Measurements from ENCODE around the gene STX4. TPM values are rescaled to one million over a fixed set of nuclear protein-coding genes. Genes with fewer than 3 reads are reported as not detected.

STX4 gene
- polyA plus RNA-seq, 2 of the 4 experiments (the other 2 are of a cell fraction), result 39.7 to 73.9 TPM

GRCh38 chr16:31084584-31085302, 51.4 kb downstream of the STX4 start:
- Histone ChIP-seq H3K4me2 (no peak overlapping the region), H3K27ac (no peak overlapping the region), H3K9me3 (no peaks in the 10 kb centered on the region), H3K4me3 (no peak overlapping the region), H3K4me1 (no peaks in the 10 kb centered on the region)
- ChIA-PET CTCF (interaction anchor here (0.8 to 3.8 kb wide), 7 partner anchors 9 to 100 kb away, joined by 3 to 17 read pairs (median 3); partner anchors contain the start of gene HSD3B7), POLR2A (interaction anchor here (0.5 to 1.9 kb wide), 3 partner anchors 33 to 272 kb away, joined by 3 to 6 read pairs (median 3); partner anchors contain the start of gene KAT8)
- 90% methylated on average over 3 of the region's 16 CpGs for WGBS (ENCODE audit: missing lambda C conversion rate)
- TF ChIP-seq CHD2 (IDR thresholded peaks at IDR 0.05; ENCODE audit: low read length, partially characterized antibody) (no peak), REST (IDR thresholded peaks at IDR 0.05) (no peak), TFCP2L1 (CRISPR knock-in tag; IDR thresholded peaks at IDR 0.05) (no peak), FOXS1 (CRISPR knock-in tag; IDR thresholded peaks at IDR 0.05) (no peak), POLR2AphosphoS2 (conservative IDR thresholded peaks at IDR 0.05; ENCODE audit: low read length) (no peak), SREBF2 (IDR thresholded peaks at IDR 0.05) (no peak), KDM1A (IDR thresholded peaks at IDR 0.05; ENCODE audit: low read depth) (no peak), ZC3H11A (IDR thresholded peaks at IDR 0.05) (no peak), CHD4 (IDR thresholded peaks at IDR 0.05; ENCODE audit: borderline replicate concordance) (no peak), CEBPB (IDR thresholded peaks at IDR 0.05) (no peak), RARB (CRISPR knock-in tag; IDR thresholded peaks at IDR 0.05) (no peak), ZSCAN20 (CRISPR knock-in tag; IDR thresholded peaks at IDR 0.05) (no peak)
- DNase-seq (ENCODE audit: low read depth in 1 of 2, low spot score in 1 of 2) (no peak), FAIRE-seq (no peak), ATAC-seq (peak; percentile 12 to 18; a peak in 3 of 6 replicates)

- DNase-seq (ENCODE audit: low read depth in 1 of 2, low spot score in 1 of 2) (no peak), ATAC-seq (no peak), FAIRE-seq (no peak)
- no peak overlapping the region for H3K4me3 ChIP-seq
- CTCF ChIA-PET, result interaction anchor here (0.8 to 3.8 kb wide), 8 partner anchors 10 to 132 kb away, joined by 3 to 17 read pairs (median 4); partner anchors contain the start of gene HSD3B7
- H3K27ac ChIP-seq, result no peak overlapping the region
- no peak overlapping the region for H3K4me2 ChIP-seq
- POLR2A ChIA-PET, result interaction anchor here (1.9 to 2.8 kb wide), 2 partner anchors 12 to 32 kb away, joined by 6 to 10 read pairs; partner anchors contain the start of genes KAT8, ZNF646 and ZNF668
- no peaks in the 10 kb centered on the region for H3K4me1 ChIP-seq
- H3K9me3 ChIP-seq, result no peaks in the 10 kb centered on the region
- 87% methylated on average over 8 of the region's 8 CpGs for WGBS (ENCODE audit: missing lambda C conversion rate)
- TF ChIP-seq MAFK (IDR thresholded peaks at IDR 0.05; ENCODE audit: partially characterized antibody), result no peak
- TF ChIP-seq BCL3 (IDR thresholded peaks at IDR 0.05), result no peak
- TF ChIP-seq TFCP2L1 (CRISPR knock-in tag; IDR thresholded peaks at IDR 0.05), result no peak
- TF ChIP-seq EHF (CRISPR knock-in tag; IDR thresholded peaks at IDR 0.05), result no peak
- TF ChIP-seq CHD4 (IDR thresholded peaks at IDR 0.05; ENCODE audit: borderline replicate concordance), result no peak
- no peak for TF ChIP-seq REST (IDR thresholded peaks at IDR 0.05)
- no peak for TF ChIP-seq SREBF2 (IDR thresholded peaks at IDR 0.05)
- TF ChIP-seq CEBPB (IDR thresholded peaks at IDR 0.05), result no peak
- no peak for TF ChIP-seq HES2 (IDR thresholded peaks at IDR 0.05)
- no peak for TF ChIP-seq RAD21 (conservative IDR thresholded peaks at IDR 0.05 in 1 of 2, IDR thresholded peaks at IDR 0.05 in 1 of 2)
- no peak for TF ChIP-seq MYC (IDR thresholded peaks at IDR 0.05; ENCODE audit: borderline replicate concordance, low read length)
- TF ChIP-seq HEYL (CRISPR knock-in tag; IDR thresholded peaks at IDR 0.05), result no peak
- TF ChIP-seq JUNB (IDR thresholded peaks at IDR 0.05), result no peak
- no peak for TF ChIP-seq EHMT2 (IDR thresholded peaks at IDR 0.05; ENCODE audit: low read depth)
- TF ChIP-seq PHF8 (IDR thresholded peaks at IDR 0.05; ENCODE audit: borderline replicate concordance, low read depth), result no peak
- no peak for TF ChIP-seq HDAC2 (IDR thresholded peaks at IDR 0.05)
- no peak for TF ChIP-seq ZC3H11A (IDR thresholded peaks at IDR 0.05)
- no peak for TF ChIP-seq CTCF (IDR thresholded peaks at IDR 0.05)
- no peak for TF ChIP-seq ZFP36 (IDR thresholded peaks at IDR 0.05; ENCODE audit: borderline replicate concordance, partially characterized antibody)
These were observed 52.1 kb downstream of the STX4 start for GRCh38 chr16:31085411-31085810.

Data from A549 (cell line).